Bronchial epithelial cell (primary cell): ENCODE results near the gene BFSP1. TPM values are rescaled to one million over a fixed set of nuclear protein-coding genes. Genes with fewer than 3 reads are reported as not detected.

Experiments
- DNase-seq: peaks from one replicate; pipeline ENCODE4 v3.0.0-alpha.2; 2010; ENCODE audit warnings: low read depth
- FAIRE-seq: peaks from 2 replicates; lab custom pipeline; 2011; peaks lifted over from hg19 to GRCh38; lab: Jason Lieb, UNC
- H3K27me3 ChIP-seq: 2 replicates; pipeline ENCODE4 v1.5.1; 2011; ENCODE audit warnings: low read length; ENCODE audit not compliant: control insufficient read depth, insufficient read depth
- H3K36me3 ChIP-seq: 2 replicates; pipeline ENCODE4 v1.5.1; 2011; ENCODE audit warnings: low read length; ENCODE audit not compliant: control insufficient read depth, insufficient read depth
- H3K4me3 ChIP-seq: 2 replicates; pipeline ENCODE4 v1.5.1; 2011; ENCODE audit warnings: mild to moderate bottlenecking, low read depth, low read length, control low read depth
- CTCF ChIP-seq: IDR thresholded peaks from 2 replicates; pipeline ENCODE4 v1.5.1; 2011; ENCODE audit warnings: mild to moderate bottlenecking, moderate library complexity, low read length, control low read depth, inconsistent platforms; ENCODE audit not compliant: insufficient read depth, severe bottlenecking
- total RNA-seq: library from RNA; depleted of rRNA; stranded (reverse); fragments of >200 nt; gene quantifications from 2 replicates; pipeline ENCODE4 v1.2.1, GENCODE V29; 2014

The BFSP1 gene
- total RNA-seq, 1 donor from 2014 or later = 2.9 TPM

GRCh38 chr20:17469246-17470030 is 61.7 kb downstream of the BFSP1 start:
- no peaks in the 10 kb centered on the region for H3K36me3 ChIP-seq
- no peak overlapping the region for H3K4me3 ChIP-seq
- DNase-seq = no peak
- no peaks in the 10 kb centered on the region for H3K27me3 ChIP-seq
- TF ChIP-seq CTCF = no peak
- FAIRE-seq = no peak

- DNase-seq (no peak), FAIRE-seq (no peak)
- H3K27me3 ChIP-seq = no peaks in the 10 kb centered on the region
These were observed 62.9 kb downstream of the BFSP1 start for GRCh38 chr20:17468073-17468840.

GRCh38 chr20:17467120-17467655 is 64.0 kb downstream of the BFSP1 start:
- Histone ChIP-seq H3K36me3 (no peaks in the 10 kb centered on the region), H3K4me3 (no peak overlapping the region), H3K27me3 (no peaks in the 10 kb centered on the region)
- TF ChIP-seq CTCF = no peak
- DNase-seq (no peak), FAIRE-seq (no peak)

More at GRCh38 chr20:17468073-17468840, 62.9 kb downstream of the BFSP1 start:
- no peak overlapping the region for H3K4me3 ChIP-seq
- no peak for TF ChIP-seq CTCF
- no peaks in the 10 kb centered on the region for H3K36me3 ChIP-seq

GRCh38 chr20:17466641-17467040 is 64.5 kb downstream of the BFSP1 start:
- no peak for FAIRE-seq
- H3K36me3 ChIP-seq = no peaks in the 10 kb centered on the region
- DNase-seq = no peak
- no peaks in the 10 kb centered on the region for H3K27me3 ChIP-seq
- no peak for TF ChIP-seq CTCF
- H3K4me3 ChIP-seq = no peak overlapping the region

- DNase-seq = no peak
- no peaks in the 10 kb centered on the region for H3K36me3 ChIP-seq
- H3K27me3 ChIP-seq = no peaks in the 10 kb centered on the region
- no peak overlapping the region for H3K4me3 ChIP-seq
- no peak for TF ChIP-seq CTCF
- no peak for FAIRE-seq
These were observed 65.9 kb downstream of the BFSP1 start for GRCh38 chr20:17465236-17465635.
